Measurements from ENCODE around the gene PTPN21. TPM values are rescaled to one million over a fixed set of nuclear protein-coding genes. Genes with fewer than 3 reads are reported as not detected.

PTPN21 gene
- total and polyA plus RNA-seq, 2 of the 13 experiments (the other 11 are each of a cell fraction or from before 2014, with no cell fraction given), result 2.0 to 3.7 TPM

GRCh38 chr14:88562831-88563686 lies 8.3 kb upstream of the PTPN21 start, which contains the start of gene ZC3H14 (continued):
- TF ChIP-seq FOXO4 (CRISPR knock-in tag; conservative IDR thresholded peaks at IDR 0.05), result no peak
- peak; percentile 94 for TF ChIP-seq ZNF556 (CRISPR knock-in tag; IDR thresholded peaks at IDR 0.05; ENCODE audit: borderline replicate concordance)
- TF ChIP-seq ATF7 (IDR thresholded peaks at IDR 0.05), result no peak
- peak; percentile 54; the same call in 1 of the 2 replicates for TF ChIP-seq ATF7 (CRISPR knock-in tag; IDR thresholded peaks at IDR 0.05)
- peak; percentile 95 for TF ChIP-seq ZFP82 (CRISPR knock-in tag; IDR thresholded peaks at IDR 0.05; ENCODE audit: borderline replicate concordance)
- peak; percentile 98 for TF ChIP-seq ASH2L (IDR thresholded peaks at IDR 0.05; ENCODE audit: insufficient read length, low read depth, low read length)
- peak; percentile 79; the same call in 1 of the 2 replicates for TF ChIP-seq ARID2 (CRISPR knock-in tag; IDR thresholded peaks at IDR 0.05; ENCODE audit: borderline replicate concordance)
- TF ChIP-seq NR2C2 (CRISPR knock-in tag; IDR thresholded peaks at IDR 0.05; ENCODE audit: borderline replicate concordance), result peak; percentile 63
- no peak for TF ChIP-seq CREM (IDR thresholded peaks at IDR 0.05)
- no peak for TF ChIP-seq CREM (CRISPR knock-in tag; IDR thresholded peaks at IDR 0.05)
- TF ChIP-seq BRCA1 (CRISPR knock-in tag; IDR thresholded peaks at IDR 0.05), result 0 out of 2 replicates have a peak, but pooled peaks have one; percentile 30
- peak; percentile 92 for TF ChIP-seq MXI1 (IDR thresholded peaks at IDR 0.05; ENCODE audit: borderline replicate concordance, low read depth, low read length)
- no peak for TF ChIP-seq MBD4 (IDR thresholded peaks at IDR 0.05; ENCODE audit: borderline replicate concordance, low read length)
- no peak; the same call in 1 of the 2 replicates for TF ChIP-seq MED13 (CRISPR knock-in tag; IDR thresholded peaks at IDR 0.05)
- TF ChIP-seq ZNF878 (CRISPR knock-in tag; IDR thresholded peaks at IDR 0.05), result no peak
- no peak for TF ChIP-seq SOX6 (IDR thresholded peaks at IDR 0.05)
- TF ChIP-seq SOX6 (CRISPR knock-in tag; IDR thresholded peaks at IDR 0.05), result peak; percentile 74
- no peak for TF ChIP-seq ZBTB34 (CRISPR knock-in tag; IDR thresholded peaks at IDR 0.05)
- no peak for TF ChIP-seq SNRNP70 (IDR thresholded peaks at IDR 0.05; ENCODE audit: low read depth, low read length)
- peak; percentile 79 for TF ChIP-seq POLR2AphosphoS5 (IDR thresholded peaks at IDR 0.05; ENCODE audit: low read depth, low read length)
- peak; percentile 41; the same call in 1 of the 2 replicates for TF ChIP-seq ZNF124 (CRISPR knock-in tag; IDR thresholded peaks at IDR 0.05)
- TF ChIP-seq SIN3B (IDR thresholded peaks at IDR 0.05; ENCODE audit: low read length), result no peak
- no peak for TF ChIP-seq ZNF280D (CRISPR knock-in tag; IDR thresholded peaks at IDR 0.05)
- TF ChIP-seq TEF (CRISPR knock-in tag; IDR thresholded peaks at IDR 0.05), result no peak
- TF ChIP-seq ZNF24 (IDR thresholded peaks at IDR 0.05), result no peak
